Loucy (cell line): ENCODE results near the gene NUMBL.

Experiments
- H2AFZ ChIP-seq: fragments of 200-600 bp; sonication (generic); 2 replicates; pipeline ENCODE4 v1.6.0; 2016; ENCODE audit warnings: antibody characterized with exemption, mild to moderate bottlenecking, low read length, moderate library complexity
- H3F3A ChIP-seq: fragments of 200-600 bp; 2 replicates; pipeline ENCODE4 v1.6.0; 2016; ENCODE audit warnings: antibody characterized with exemption, low read depth, mild to moderate bottlenecking
- H3K27me3 ChIP-seq: fragments of 200-600 bp; sonication (generic); 2 replicates; pipeline ENCODE4 v1.6.1; 2014; ENCODE audit warnings: low read length, mild to moderate bottlenecking; ENCODE audit not compliant: insufficient read depth, poor library complexity, severe bottlenecking
- H3K36me3 ChIP-seq: fragments of 200-600 bp; sonication (generic); 2 replicates; pipeline ENCODE4 v1.6.1; 2016; ENCODE audit warnings: low read length; ENCODE audit not compliant: insufficient read depth
- H3K4me1 ChIP-seq: fragments of 200-600 bp; sonication (generic); 2 replicates; pipeline ENCODE4 v1.5.1; 2014; ENCODE audit warnings: low read length, mild to moderate bottlenecking; ENCODE audit not compliant: insufficient read depth, poor library complexity, severe bottlenecking
- H3K4me2 ChIP-seq: fragments of 200-600 bp; sonication (generic); 2 replicates; pipeline ENCODE4 v1.6.0; 2014; ENCODE audit warnings: antibody characterized with exemption, low read length, low read depth, mild to moderate bottlenecking; ENCODE audit not compliant: poor library complexity, severe bottlenecking
- H3K4me3 ChIP-seq: fragments of 200-600 bp; sonication (generic); 2 replicates; pipeline ENCODE4 v1.5.1; 2014; ENCODE audit warnings: low read length, mild to moderate bottlenecking, mixed read lengths; ENCODE audit not compliant: poor library complexity, severe bottlenecking
- H3K79me2 ChIP-seq: fragments of 200-600 bp; sonication (generic); 2 replicates; pipeline ENCODE4 v1.6.1; 2014; ENCODE audit warnings: low read length; ENCODE audit not compliant: insufficient read depth
- H3K9ac ChIP-seq: fragments of 200-600 bp; sonication (generic); 2 replicates; pipeline ENCODE4 v1.6.0; 2014; ENCODE audit warnings: mild to moderate bottlenecking, low read depth, low read length, moderate library complexity; ENCODE audit not compliant: poor library complexity, severe bottlenecking
- H3K9me2 ChIP-seq: fragments of 200-600 bp; sonication (generic); replicated peaks from 2 replicates; pipeline ENCODE4 v1.6.1; 2016; ENCODE audit warnings: low read depth, low read length, mixed read lengths
- H3K9me3 ChIP-seq: fragments of 200-600 bp; sonication (generic); 2 replicates; pipeline ENCODE4 v1.6.1; 2014; ENCODE audit warnings: mild to moderate bottlenecking, antibody characterized with exemption, low read length, low read depth; ENCODE audit not compliant: insufficient read depth
- H4K20me1 ChIP-seq: fragments of 200-600 bp; sonication (generic); 2 replicates; pipeline ENCODE4 v1.6.0; 2014; ENCODE audit warnings: antibody characterized with exemption, low read length, mild to moderate bottlenecking; ENCODE audit not compliant: insufficient read depth, poor library complexity, severe bottlenecking
- EZH2phosphoT487 ChIP-seq: fragments of 200-600 bp; IDR thresholded peaks from 2 replicates; pipeline ENCODE4 v1.6.1; 2018; ENCODE audit warnings: antibody characterized with exemption, mild to moderate bottlenecking, moderate library complexity, borderline replicate concordance
- TF ChIP-seq, protein P1 (sequence below): fragments of 200-600 bp; sonication (generic); conservative IDR thresholded peaks from 2 replicates; pipeline ENCODE4 v1.5.1; 2014; ENCODE audit warnings: mild to moderate bottlenecking, antibody characterized with exemption, low read length

Gene NUMBL

DNA sequence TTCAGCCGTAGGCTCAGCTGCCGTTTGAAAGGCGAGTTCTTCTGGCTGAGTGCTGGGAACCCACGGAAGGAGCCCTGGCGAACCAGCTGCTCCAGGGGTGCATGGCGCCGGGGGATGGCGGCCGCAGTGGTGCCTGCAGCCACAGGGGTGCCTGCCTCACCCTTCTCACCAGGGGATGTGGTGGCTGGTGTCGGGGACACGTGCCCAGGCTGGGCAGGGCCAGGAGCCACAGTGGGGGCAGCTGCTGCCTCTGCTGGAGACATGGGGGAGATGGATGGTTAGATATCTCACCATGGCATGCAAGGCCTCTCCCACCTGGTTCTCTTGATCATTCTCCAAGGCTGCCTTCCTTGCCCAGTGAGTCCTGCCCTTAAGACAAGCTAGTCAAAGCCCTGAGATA, 17.1 kb downstream of the NUMBL start:
- H3K27me3 ChIP-seq = no peaks in the 10 kb centered on the region
- TF ChIP-seq, protein P1, sequence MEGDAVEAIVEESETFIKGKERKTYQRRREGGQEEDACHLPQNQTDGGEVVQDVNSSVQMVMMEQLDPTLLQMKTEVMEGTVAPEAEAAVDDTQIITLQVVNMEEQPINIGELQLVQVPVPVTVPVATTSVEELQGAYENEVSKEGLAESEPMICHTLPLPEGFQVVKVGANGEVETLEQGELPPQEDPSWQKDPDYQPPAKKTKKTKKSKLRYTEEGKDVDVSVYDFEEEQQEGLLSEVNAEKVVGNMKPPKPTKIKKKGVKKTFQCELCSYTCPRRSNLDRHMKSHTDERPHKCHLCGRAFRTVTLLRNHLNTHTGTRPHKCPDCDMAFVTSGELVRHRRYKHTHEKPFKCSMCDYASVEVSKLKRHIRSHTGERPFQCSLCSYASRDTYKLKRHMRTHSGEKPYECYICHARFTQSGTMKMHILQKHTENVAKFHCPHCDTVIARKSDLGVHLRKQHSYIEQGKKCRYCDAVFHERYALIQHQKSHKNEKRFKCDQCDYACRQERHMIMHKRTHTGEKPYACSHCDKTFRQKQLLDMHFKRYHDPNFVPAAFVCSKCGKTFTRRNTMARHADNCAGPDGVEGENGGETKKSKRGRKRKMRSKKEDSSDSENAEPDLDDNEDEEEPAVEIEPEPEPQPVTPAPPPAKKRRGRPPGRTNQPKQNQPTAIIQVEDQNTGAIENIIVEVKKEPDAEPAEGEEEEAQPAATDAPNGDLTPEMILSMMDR = no peak
- TF ChIP-seq EZH2phosphoT487 = no peak
- no peaks in the 10 kb centered on the region for H3K9me3 ChIP-seq
- H3F3A ChIP-seq = no peaks in the 10 kb centered on the region
- no peaks in the 10 kb centered on the region for H4K20me1 ChIP-seq
- no peaks in the 10 kb centered on the region for H3K9me2 ChIP-seq
- no peaks in the 10 kb centered on the region for H3K79me2 ChIP-seq
- H3K9ac ChIP-seq = peak overlapping the region; percentile 51
- no peak overlapping the region for H2AFZ ChIP-seq
- peak overlapping the region; percentile 50 for H3K4me2 ChIP-seq
- no peaks in the 10 kb centered on the region; the same call in 1 of the 2 replicates for H3K36me3 ChIP-seq
- H3K4me1 ChIP-seq = peaks cover 13% of the 10 kb centered on the region
- no peak overlapping the region for H3K4me3 ChIP-seq

DNA sequence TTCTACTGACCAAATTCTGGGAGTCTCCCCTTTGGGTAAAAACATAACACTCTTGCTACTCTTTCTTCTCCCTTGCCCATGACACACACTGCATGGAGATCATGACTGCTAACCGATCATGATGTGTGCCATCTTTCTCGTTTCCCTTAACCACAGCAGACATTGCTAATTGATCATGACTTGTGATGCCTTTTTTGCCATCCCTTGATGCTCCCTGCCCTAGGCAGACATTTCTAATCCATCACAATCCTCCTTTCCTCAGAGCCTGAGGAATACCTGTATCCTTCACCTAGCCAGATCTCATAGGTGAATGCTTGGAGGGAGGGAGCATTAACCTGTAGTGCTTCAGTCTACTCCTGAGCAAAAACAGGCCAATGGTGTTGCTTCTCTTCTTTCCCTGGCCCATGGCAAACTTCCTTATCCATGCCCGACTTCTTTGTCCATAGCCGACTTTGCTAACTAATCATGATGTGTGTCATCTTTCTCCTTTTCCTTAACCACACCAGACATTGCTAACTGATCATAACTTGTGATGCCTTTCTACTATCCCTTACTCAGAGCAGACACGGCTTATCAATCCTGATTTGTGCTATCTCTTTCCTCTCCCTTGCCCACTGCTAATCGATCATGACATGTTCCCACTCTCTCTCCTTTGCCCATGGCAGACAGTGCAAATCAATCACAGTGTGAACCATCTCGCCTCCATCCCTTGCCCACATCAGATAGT, 17.7 kb downstream of the NUMBL start:
- Histone ChIP-seq H3K36me3 (no peaks in the 10 kb centered on the region; the same call in 1 of the 2 replicates), H3K4me3 (no peak overlapping the region), H3K9me3 (no peaks in the 10 kb centered on the region), H3K4me1 (peaks cover 13% of the 10 kb centered on the region), H3K9ac (no peak overlapping the region), H3K4me2 (no peak overlapping the region), H3K79me2 (no peaks in the 10 kb centered on the region), H3F3A (no peaks in the 10 kb centered on the region), H3K9me2 (no peaks in the 10 kb centered on the region), H4K20me1 (no peaks in the 10 kb centered on the region), H3K27me3 (no peaks in the 10 kb centered on the region), H2AFZ (no peak overlapping the region)
- TF ChIP-seq, protein P1 = no peak
- TF ChIP-seq EZH2phosphoT487 = no peak

DNA sequence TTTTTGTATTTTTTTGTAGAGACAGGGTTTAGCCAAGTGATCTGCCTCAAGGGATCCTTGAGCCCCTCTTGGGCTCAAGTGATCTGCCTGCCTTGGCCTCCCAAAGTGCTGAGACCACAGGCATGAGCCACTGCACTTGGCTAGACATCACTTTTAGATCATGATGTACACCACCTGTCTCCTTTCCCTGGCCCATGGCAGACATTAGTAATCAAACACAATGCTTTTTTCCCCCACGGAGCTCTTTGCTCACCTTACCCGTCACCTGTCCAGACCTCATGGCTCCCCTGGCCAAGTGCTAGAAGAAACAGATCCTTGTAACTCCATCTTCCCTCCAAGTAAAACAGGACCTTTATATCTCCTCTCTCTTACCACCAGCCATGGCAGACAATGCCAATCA, 18.4 kb downstream of the NUMBL start:
- H3F3A ChIP-seq = no peaks in the 10 kb centered on the region
- no peak overlapping the region for H3K4me3 ChIP-seq
- H3K79me2 ChIP-seq = no peaks in the 10 kb centered on the region
- H3K9ac ChIP-seq = no peak overlapping the region
- no peaks in the 10 kb centered on the region for H3K27me3 ChIP-seq
- H2AFZ ChIP-seq = no peak overlapping the region
- H4K20me1 ChIP-seq = no peaks in the 10 kb centered on the region
- no peaks in the 10 kb centered on the region; the same call in 1 of the 2 replicates for H3K36me3 ChIP-seq
- TF ChIP-seq, protein P1 = no peak
- no peak for TF ChIP-seq EZH2phosphoT487
- H3K4me1 ChIP-seq = peaks cover 13% of the 10 kb centered on the region
- no peak overlapping the region for H3K4me2 ChIP-seq
- no peaks in the 10 kb centered on the region for H3K9me2 ChIP-seq
- H3K9me3 ChIP-seq = no peaks in the 10 kb centered on the region
